GM23248 (cell line): Measurements from ENCODE around the gene NTF3. TPM values are rescaled to one million over a fixed set of nuclear protein-coding genes. Genes with fewer than 3 reads are reported as not detected.

Experiments used
- DNase-seq: peaks from one replicate; pipeline ENCODE4 v3.0.0-alpha.2; 2015
- H2AFZ ChIP-seq: fragments of 200-600 bp; sonication (generic); 2 replicates; pipeline ENCODE4 v1.6.1; 2016; ENCODE audit warnings: antibody characterized with exemption
- H3F3A ChIP-seq: fragments of 200-600 bp; sonication (generic); 2 replicates; pipeline ENCODE4 v1.6.1; 2016; ENCODE audit warnings: mild to moderate bottlenecking, antibody characterized with exemption, mixed run types; ENCODE audit not compliant: insufficient read depth
- H3K27ac ChIP-seq: fragments of 200-600 bp; sonication (generic); 2 replicates; pipeline ENCODE4 v1.5.1; 2016; ENCODE audit warnings: mild to moderate bottlenecking
- H3K27me3 ChIP-seq: fragments of 200-600 bp; sonication (generic); replicated peaks from 2 replicates; pipeline ENCODE4 v1.6.1; 2016; ENCODE audit warnings: mild to moderate bottlenecking; ENCODE audit not compliant: insufficient read depth
- H3K36me3 ChIP-seq: fragments of 200-600 bp; sonication (generic); 2 replicates; pipeline ENCODE4 v1.6.1; 2016; ENCODE audit warnings: low read depth, mild to moderate bottlenecking
- H3K4me1 ChIP-seq: fragments of 200-600 bp; sonication (generic); 2 replicates; pipeline ENCODE4 v1.6.1; 2016; ENCODE audit warnings: mild to moderate bottlenecking; ENCODE audit not compliant: insufficient read depth
- H3K4me2 ChIP-seq: fragments of 200-600 bp; sonication (generic); one replicate; pipeline ENCODE4 v1.6.1; 2016; ENCODE audit warnings: mild to moderate bottlenecking; ENCODE audit not compliant: unreplicated experiment
- H3K4me3 ChIP-seq: fragments of 200-600 bp; sonication (generic); 2 replicates; pipeline ENCODE4 v1.5.1; 2016; ENCODE audit warnings: mild to moderate bottlenecking
- H3K79me2 ChIP-seq: fragments of 200-600 bp; sonication (generic); 2 replicates; pipeline ENCODE4 v1.6.1; 2016; ENCODE audit warnings: mild to moderate bottlenecking; ENCODE audit not compliant: insufficient read depth
- H3K9ac ChIP-seq: fragments of 200-600 bp; sonication (generic); 2 replicates; pipeline ENCODE4 v1.6.1; 2016; ENCODE audit warnings: mild to moderate bottlenecking
- H3K9me2 ChIP-seq: fragments of 200-600 bp; sonication (generic); 2 replicates; pipeline ENCODE4 v1.6.1; 2016; ENCODE audit warnings: mixed run types, mild to moderate bottlenecking, moderate library complexity; ENCODE audit not compliant: insufficient read depth
- H3K9me3 ChIP-seq: fragments of 200-600 bp; sonication (generic); one replicate; pipeline ENCODE4 v1.6.1; 2017; ENCODE audit warnings: low read depth
- H4K20me1 ChIP-seq: fragments of 200-600 bp; sonication (generic); 2 replicates; pipeline ENCODE4 v1.6.0; 2016; ENCODE audit not compliant: insufficient read depth
- EZH2 ChIP-seq: fragments of 200-600 bp; sonication (generic); IDR thresholded peaks from 2 replicates; pipeline ENCODE4 v1.6.1; 2018; ENCODE audit warnings: antibody characterized with exemption, mild to moderate bottlenecking; ENCODE audit not compliant: insufficient read depth, poor library complexity, severe bottlenecking
- EZH2phosphoT487 ChIP-seq: fragments of 200-600 bp; sonication (generic); IDR thresholded peaks from 2 replicates; pipeline ENCODE4 v1.6.1; 2018; ENCODE audit warnings: antibody characterized with exemption, moderate library complexity, mild to moderate bottlenecking, low read depth; ENCODE audit not compliant: insufficient read depth
- WGBS, 2 experiments: methylation state at CpG; one replicate each; pipeline ENCODE4 v1.1.6; 2015 to 2017; ENCODE audit warnings: low lambda C conversion rate in 2 of 2, low coverage in 1 of 2; ENCODE audit errors: missing lambda C conversion rate in 2 of 2; 5-methylcytosine and 5-hydroxymethylcytosine counted together
- in situ Hi-C: fragments of 300-500 bp; cut with MboI; formaldehyde crosslinking; loops from 2 replicates; pipeline ENCODE4 v1.15.0; 2020
- polyA plus RNA-seq: library from polyadenylated mRNA; unstranded; fragments of >200 nt; fragmentation: Nextera tagmentation; extraction: Ambion mirVana; gene quantifications from 2 replicates; pipeline ENCODE4 v1.2.1, GENCODE V29; 2016
- total RNA-seq: library from RNA; depleted of rRNA; stranded (reverse); fragments of >200 nt; shearing (Covaris generic); gene quantifications from 2 replicates; pipeline ENCODE4 v1.2.3, GENCODE V29; 2014

Gene NTF3
- total and polyA plus RNA-seq, 2 experiments from 2014 or later = 4.8 to 6.0 TPM

DNA sequence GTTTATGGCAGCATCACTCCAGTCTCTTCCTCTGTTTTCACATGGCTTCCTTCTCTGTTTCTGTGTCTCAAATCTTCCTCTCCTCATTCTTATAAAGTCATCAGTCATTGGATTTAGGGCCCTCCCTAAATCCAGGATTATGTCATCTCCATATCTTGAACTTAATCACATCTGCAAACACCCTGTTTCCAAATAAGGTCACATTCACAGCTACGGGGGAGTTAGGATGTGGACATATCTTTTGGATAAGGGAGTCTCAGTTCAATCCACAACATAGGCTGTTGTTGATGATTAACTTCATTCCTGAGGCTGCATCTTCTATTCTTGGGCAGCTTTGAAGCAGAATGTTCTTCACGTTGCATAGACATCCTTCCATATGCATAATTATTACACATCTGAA, 40.3 kb upstream of the NTF3 start:
- Histone ChIP-seq H3K9ac (no peak overlapping the region), H3K9me2 (no peaks in the 10 kb centered on the region), H3K27me3 (peaks cover 7% of the 10 kb centered on the region; the same call in 1 of the 2 replicates), H3K9me3 (no peaks in the 10 kb centered on the region), H3K79me2 (no peaks in the 10 kb centered on the region), H4K20me1 (no peaks in the 10 kb centered on the region), H3K4me3 (no peak overlapping the region), H3K36me3 (no peaks in the 10 kb centered on the region), H3K4me1 (peaks cover 8% of the 10 kb centered on the region; the same call in 1 of the 2 replicates), H3K27ac (no peak overlapping the region), H2AFZ (no peak overlapping the region), H3K4me2 (no peak overlapping the region), H3F3A (no peaks in the 10 kb centered on the region)
- TF ChIP-seq EZH2 (no peak), EZH2phosphoT487 (no peak)
- WGBS, 2 experiments = 37 to 53% methylated on average over 2 of the region's 2 CpGs
- peak; percentile 2 for DNase-seq
- in situ Hi-C loops = no loop called here

DNA sequence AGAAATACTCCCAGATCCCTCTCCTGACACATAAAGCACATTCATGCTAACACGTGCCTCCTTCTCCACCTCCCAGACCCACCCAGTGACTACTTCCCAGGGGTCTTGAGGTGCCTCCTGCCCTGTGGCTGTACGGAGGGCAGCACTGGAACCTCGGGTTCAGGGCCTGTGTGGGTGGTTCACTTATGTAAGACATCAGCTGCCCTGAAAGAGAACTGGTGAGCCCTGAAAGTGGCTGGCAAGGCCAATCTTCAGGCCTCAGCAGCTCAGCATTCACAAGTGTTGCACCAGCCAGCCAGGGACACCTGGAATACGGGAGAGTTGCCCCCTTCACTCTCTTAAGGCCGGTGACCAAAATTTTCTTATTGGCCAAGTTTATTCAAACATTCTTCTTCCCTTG, 38.9 kb upstream of the NTF3 start:
- Histone ChIP-seq H3K9ac (no peak overlapping the region), H3K27ac (no peak overlapping the region), H3K4me2 (no peak overlapping the region), H2AFZ (no peak overlapping the region), H3K9me2 (no peaks in the 10 kb centered on the region), H3K4me3 (no peak overlapping the region), H3K9me3 (no peaks in the 10 kb centered on the region), H3K36me3 (no peaks in the 10 kb centered on the region), H3K27me3 (no peaks in the 10 kb centered on the region; the same call in 1 of the 2 replicates), H4K20me1 (no peaks in the 10 kb centered on the region), H3K4me1 (peaks cover 8% of the 10 kb centered on the region; the same call in 1 of the 2 replicates), H3F3A (no peaks in the 10 kb centered on the region), H3K79me2 (no peaks in the 10 kb centered on the region)
- WGBS, 2 experiments = 33 to 42% methylated on average over 5 of the region's 5 CpGs
- in situ Hi-C loops = no loop called here
- TF ChIP-seq EZH2 = no peak
- TF ChIP-seq EZH2phosphoT487 = no peak
- DNase-seq = no peak

DNA sequence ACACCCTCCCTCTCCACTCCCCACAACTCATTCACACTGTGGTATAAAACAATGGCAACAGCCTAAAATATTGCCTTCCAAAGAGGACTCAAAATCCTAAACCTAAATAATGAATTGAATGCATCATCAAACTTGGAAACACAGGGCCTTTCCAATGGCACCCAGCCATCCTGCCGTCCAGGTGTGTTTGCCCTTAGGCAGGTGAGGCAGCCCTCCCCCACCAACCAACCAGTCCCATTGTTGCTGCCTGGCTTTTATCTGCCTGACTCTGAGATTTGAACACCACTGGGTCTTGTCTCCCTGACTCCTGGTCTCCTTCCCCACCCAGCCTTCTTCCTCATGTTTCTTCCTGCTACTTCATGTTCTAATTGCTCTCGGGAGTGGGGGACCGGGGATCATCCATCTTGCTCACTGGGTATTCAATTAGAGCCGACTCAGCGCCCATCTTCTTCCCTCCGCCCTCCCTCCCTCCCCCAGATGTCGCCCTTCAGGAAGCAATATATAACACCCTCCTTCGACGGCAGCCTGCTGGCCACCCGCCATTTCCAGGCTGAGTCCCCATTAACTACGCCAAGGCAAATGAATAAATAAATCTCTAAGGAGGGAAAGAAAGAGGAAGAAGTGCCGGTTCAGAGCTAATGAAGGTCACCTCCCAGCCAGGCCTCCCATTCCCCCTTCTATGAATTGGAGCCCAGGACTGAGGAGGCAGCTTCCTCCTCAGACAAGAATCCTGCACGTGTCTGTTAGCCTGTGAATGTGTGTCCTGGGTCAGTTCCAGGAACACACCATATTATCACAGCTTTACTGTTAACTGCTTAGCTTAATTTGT, 36.3 kb upstream of the NTF3 start:
- in situ Hi-C loops = no loop called here
- no peaks in the 10 kb centered on the region for H3K9me2 ChIP-seq
- no peak overlapping the region for H3K27ac ChIP-seq
- no peak overlapping the region for H2AFZ ChIP-seq
- no peaks in the 10 kb centered on the region for H3K9me3 ChIP-seq
- H3K4me1 ChIP-seq = no peaks in the 10 kb centered on the region
- no peaks in the 10 kb centered on the region for H3K36me3 ChIP-seq
- no peaks in the 10 kb centered on the region for H3K79me2 ChIP-seq
- H3F3A ChIP-seq = no peaks in the 10 kb centered on the region
- H3K9ac ChIP-seq = no peak overlapping the region
- H3K27me3 ChIP-seq = peaks cover 4% of the 10 kb centered on the region; the same call in 1 of the 2 replicates
- no peak overlapping the region for H3K4me2 ChIP-seq
- no peak for TF ChIP-seq EZH2
- no peak for TF ChIP-seq EZH2phosphoT487
- H3K4me3 ChIP-seq = no peak overlapping the region
- WGBS, 2 experiments = 15 to 16% methylated on average over 13 of the region's 13 CpGs
- no peak for DNase-seq
- H4K20me1 ChIP-seq = no peaks in the 10 kb centered on the region

DNA sequence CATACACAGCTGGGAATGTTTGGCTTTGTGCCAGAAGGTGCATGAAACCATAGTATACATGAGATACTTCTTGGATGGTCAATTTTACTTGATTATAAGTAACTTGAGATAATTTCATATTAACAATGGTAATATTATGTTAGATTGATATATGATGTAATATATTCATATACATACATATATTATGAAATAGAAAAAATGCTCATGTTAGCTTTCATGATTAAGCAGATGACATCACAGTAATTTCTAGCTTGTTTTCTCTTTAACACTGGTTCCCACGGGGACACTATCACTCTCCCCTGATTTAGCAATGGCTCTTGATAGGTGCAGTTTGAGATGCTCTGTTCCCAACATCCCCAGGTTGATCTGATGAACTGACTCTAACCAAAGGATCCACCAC, 35.4 kb upstream of the NTF3 start:
- no peaks in the 10 kb centered on the region for H3F3A ChIP-seq
- TF ChIP-seq EZH2phosphoT487 = no peak
- no peaks in the 10 kb centered on the region for H4K20me1 ChIP-seq
- no peak overlapping the region for H3K4me2 ChIP-seq
- WGBS, 2 experiments = 38 to 65% methylated on average over 1 of the region's 1 CpG
- H3K79me2 ChIP-seq = no peaks in the 10 kb centered on the region
- DNase-seq = no peak
- peaks cover 4% of the 10 kb centered on the region for H3K27me3 ChIP-seq
- no peaks in the 10 kb centered on the region for H3K9me2 ChIP-seq
- no peak overlapping the region for H2AFZ ChIP-seq
- H3K4me1 ChIP-seq = no peaks in the 10 kb centered on the region
- H3K9ac ChIP-seq = no peak overlapping the region
- H3K27ac ChIP-seq = no peak overlapping the region
- no peaks in the 10 kb centered on the region for H3K36me3 ChIP-seq
- in situ Hi-C loops = no loop called here
- H3K4me3 ChIP-seq = no peak overlapping the region
- no peaks in the 10 kb centered on the region for H3K9me3 ChIP-seq
